Stomach (tissue), 9 donors: ENCODE measurements around the gene SYT7. TPM values are rescaled to one million over a fixed set of nuclear protein-coding genes. Genes with fewer than 3 reads are reported as not detected.

Source experiments
- DNase-seq, 2 donors: peaks; one replicate each; pipeline versions ENCODE4 v3.0.0 to v3.0.0-alpha.2; 2013 to 2019
- H3K27ac ChIP-seq, 5 donors: fragments of 200-600 bp in 4 of 5; sonication (generic) in 4 of 5; one replicate each; pipeline ENCODE4 v1.5.1; 2013 to 2019; ENCODE audit warnings: mild to moderate bottlenecking in 1 of 5, moderate library complexity in 1 of 5
- H3K27me3 ChIP-seq, 3 donors: fragments of 200-600 bp; sonication (generic); one replicate each; pipeline ENCODE4 v1.5.1; 2017 to 2019; ENCODE audit warnings: mixed run types in 1 of 3
- H3K36me3 ChIP-seq, 4 donors: fragments of 200-600 bp; sonication (generic); 1 replicate in 3 of 4; 2 replicates in 1 of 4; pipeline ENCODE4 v1.5.1; 2016 to 2019
- H3K4me1 ChIP-seq, 4 donors: fragments of 200-600 bp; sonication (generic); one replicate each; pipeline ENCODE4 v1.5.1; 2016 to 2019
- H3K4me3 ChIP-seq, 4 donors: fragments of 200-600 bp; sonication (generic) in 3 of 4; one replicate each; pipeline ENCODE4 v1.5.1; 2016 to 2019; ENCODE audit warnings: mild to moderate bottlenecking in 1 of 4
- H3K9me3 ChIP-seq, 4 donors: fragments of 200-600 bp; sonication (generic); one replicate each; pipeline ENCODE4 v1.5.1; 2016 to 2019
- CTCF ChIP-seq, 7 experiments: fragments of 450-650 bp in 4 of 7; fragments of 200-600 bp in 3 of 7; sonication (generic) in 3 of 7; IDR thresholded peaks; one replicate each; pipeline ENCODE4 v1.5.1; 2016 to 2019; ENCODE audit warnings: antibody characterized with exemption in 7 of 7, control low read depth in 2 of 7, mild to moderate bottlenecking in 1 of 7
- EP300 ChIP-seq: sonication (generic); formaldehyde crosslinking; IDR thresholded peaks from one replicate; pipeline ENCODE4 v1.6.1; 2017; ENCODE audit warnings: antibody characterized with exemption
- POLR2A ChIP-seq, 4 donors: fragments of 450-650 bp; IDR thresholded peaks; one replicate each; pipeline ENCODE4 v1.6.1; 2016; ENCODE audit warnings: antibody characterized with exemption in 4 of 4, control low read depth in 2 of 4, mild to moderate bottlenecking in 1 of 4, moderate library complexity in 1 of 4
- POLR2AphosphoS5 ChIP-seq, 3 donors: sonication (generic); formaldehyde crosslinking; IDR thresholded peaks; one replicate each; pipeline ENCODE4 v1.6.1; 2016; ENCODE audit warnings: antibody characterized with exemption in 3 of 3
- WGBS, 5 donors: extraction: QIAGEN DNeasy Blood & Tissue Kit in 3 of 5; methylation state at CpG; one replicate each; pipeline versions ENCODE4 v1.1.5 to v1.1.7; 2013 to 2018; 5-methylcytosine and 5-hydroxymethylcytosine counted together
- intact Hi-C: fragments of 100-400 bp; cut with DNase I; formaldehyde crosslinking; loops from one replicate; pipeline ENCODE4 v1.15.1; 2023; ENCODE audit warnings: low total_unique reads
- polyA plus RNA-seq, 3 donors: library from polyadenylated mRNA; stranded (reverse); fragments of 200-250 nt; gene quantifications; one replicate each; pipeline ENCODE4 v1.2.3, GENCODE V29; 2013
- total RNA-seq, 5 donors: library from RNA; depleted of rRNA; stranded (reverse); fragments of >200 nt; gene quantifications; one replicate each; pipeline versions ENCODE4 v1.1.0 to v1.2.3, GENCODE V29; 2014 to 2016
- donor health status: healthy with polysubstance abuse.
- donor health status: Bipolar disorder and iron deficiency.
- donor health status: healthy.

SYT7 gene
- total and polyA plus RNA-seq, 8 donors, result 0.92 to 8.4 (median 1.4) TPM; not detected in 1

GRCh38 chr11:61477727-61478148 lies 103.1 kb downstream of the SYT7 start:
- Histone ChIP-seq H3K27me3 (peaks cover 0 to 38% (median 19%) of the 10 kb centered on the region in 3 donors), H3K4me3 (no peak overlapping the region), H3K9me3 (no peaks in the 10 kb centered on the region), H3K27ac (peak overlapping the region in 2 of 5 donors; percentile 27 to 73), H3K4me1 (peaks cover 9 to 35% (median 20%) of the 10 kb centered on the region in 4 donors), H3K36me3 (peaks cover 0 to 10% (median 3%) of the 10 kb centered on the region in 4 donors)
- DNase-seq, result peak; percentile 51 to 75
- 0 to 3% (median 1%) methylated on average over 14 to 18 of the region's 18 CpGs for WGBS, 5 donors
- peak in 6 of 7 experiments; percentile 64 to 96 (median 88) for TF ChIP-seq CTCF (IDR thresholded peaks at IDR 0.05)
- no peak for TF ChIP-seq EP300
- intact Hi-C loops, result loop anchor here (5.0 kb wide), 2 partner anchors 40 to 160 kb away; no protein-coding TSS in a partner anchor

GRCh38 chr11:61477126-61477525 lies 103.8 kb downstream of the SYT7 start:
- 29 to 52% (median 45%) methylated on average over 8 of the region's 8 CpGs for WGBS, 5 donors
- intact Hi-C loops, result loop anchor here (5.0 kb wide), 2 partner anchors 40 to 160 kb away; no protein-coding TSS in a partner anchor

GRCh38 chr11:61476371-61476770 lies 104.5 kb downstream of the SYT7 start:
- Histone ChIP-seq H3K36me3 (peaks cover 0 to 11% (median 4%) of the 10 kb centered on the region in 4 donors), H3K4me3 (no peak overlapping the region), H3K27me3 (peaks cover 0 to 24% (median 8%) of the 10 kb centered on the region in 3 donors), H3K4me1 (peaks cover 9 to 35% (median 20%) of the 10 kb centered on the region in 4 donors), H3K9me3 (no peaks in the 10 kb centered on the region), H3K27ac (peak overlapping the region in 3 of 5 donors; percentile 25 to 73 (median 27))
- 82 to 96% (median 92%) methylated on average over 3 of the region's 3 CpGs for WGBS, 5 donors
- intact Hi-C loops, result loop anchor here (5.0 kb wide), 2 partner anchors 41 to 161 kb away; no protein-coding TSS in a partner anchor
- no peak for TF ChIP-seq POLR2AphosphoS5 (IDR thresholded peaks at IDR 0.05)
- TF ChIP-seq EP300, result no peak
- no peak for TF ChIP-seq CTCF (IDR thresholded peaks at IDR 0.05)
- TF ChIP-seq POLR2A (IDR thresholded peaks at IDR 0.05), result no peak
- DNase-seq, result no peak

More at GRCh38 chr11:61477126-61477525, 103.8 kb downstream of the SYT7 start:
- Histone ChIP-seq H3K27me3 (peaks cover 0 to 32% (median 16%) of the 10 kb centered on the region in 3 donors), H3K9me3 (no peaks in the 10 kb centered on the region), H3K4me3 (no peak overlapping the region), H3K36me3 (peaks cover 0 to 10% (median 3%) of the 10 kb centered on the region in 4 donors), H3K27ac (peak overlapping the region in 3 of 5 donors; percentile 27 to 73 (median 32)), H3K4me1 (peaks cover 9 to 35% (median 21%) of the 10 kb centered on the region in 4 donors)
- TF ChIP-seq EP300 (no peak), CTCF (IDR thresholded peaks at IDR 0.05) (no peak), POLR2AphosphoS5 (IDR thresholded peaks at IDR 0.05) (no peak), POLR2A (IDR thresholded peaks at IDR 0.05) (no peak)
- DNase-seq, result no peak

- Histone ChIP-seq H3K4me1 (peaks cover 9 to 30% (median 15%) of the 10 kb centered on the region in 4 donors), H3K27me3 (peaks cover 0 to 17% (median 3%) of the 10 kb centered on the region in 3 donors), H3K27ac (peak overlapping the region in 2 of 5 donors; percentile 66 to 73), H3K9me3 (no peaks in the 10 kb centered on the region), H3K4me3 (no peak overlapping the region), H3K36me3 (peaks cover 3 to 19% (median 12%) of the 10 kb centered on the region in 4 donors)
- no peak for TF ChIP-seq POLR2A (IDR thresholded peaks at IDR 0.05)
- intact Hi-C loops, result loop anchor here (5.0 kb wide), 2 partner anchors 42 to 162 kb away; no protein-coding TSS in a partner anchor
- DNase-seq, result no peak
- WGBS, 5 donors, result 78 to 100% (median 95%) methylated on average over 1 of the region's 1 CpG
These were observed 105.4 kb downstream of the SYT7 start for GRCh38 chr11:61475433-61475832.
